ENCODE data around the gene TIAM1.

Gene TIAM1

DNA sequence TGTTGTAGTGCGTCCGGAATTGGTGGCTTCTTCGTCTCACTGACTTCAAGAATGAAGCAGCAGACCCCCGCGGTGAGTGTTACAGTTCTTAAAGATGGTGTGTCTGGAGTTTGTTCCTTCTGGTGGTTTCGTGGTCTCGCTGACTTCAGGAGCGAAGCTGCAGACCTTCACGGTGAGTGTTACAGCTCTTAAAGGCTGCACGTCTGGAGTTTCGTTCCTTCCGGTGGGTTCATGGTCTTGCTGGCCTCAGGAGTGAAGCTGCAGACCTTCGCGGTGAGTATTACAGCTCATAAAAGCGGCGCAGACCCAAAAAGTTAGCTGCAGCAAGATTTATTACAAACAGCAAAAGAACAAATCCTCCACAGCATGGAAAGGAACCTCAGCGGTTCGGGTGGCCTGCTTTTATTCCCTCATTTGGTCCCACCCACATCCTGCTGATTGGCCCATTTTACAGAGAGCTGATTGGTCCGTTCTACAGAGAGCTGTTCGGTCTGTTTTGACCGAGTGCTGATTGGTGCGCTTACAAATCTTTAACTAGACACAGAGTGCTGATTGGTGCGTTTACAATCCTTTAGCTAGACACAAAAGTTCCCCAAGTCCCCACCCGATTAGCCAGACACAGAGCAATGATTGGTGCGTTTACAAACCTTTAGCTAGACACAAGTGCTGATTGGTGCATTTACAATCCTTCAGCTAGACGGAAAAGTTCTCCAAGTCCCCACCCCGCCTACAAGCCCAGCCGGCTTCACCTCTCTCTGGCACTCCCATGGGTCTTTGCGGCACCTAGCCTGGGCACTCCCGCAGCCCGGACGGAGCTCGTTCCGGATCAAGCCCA, 256.2 kb downstream of the TIAM1 start:
- no peak for DNase-seq (ENCODE audit: low read depth)

DNA sequence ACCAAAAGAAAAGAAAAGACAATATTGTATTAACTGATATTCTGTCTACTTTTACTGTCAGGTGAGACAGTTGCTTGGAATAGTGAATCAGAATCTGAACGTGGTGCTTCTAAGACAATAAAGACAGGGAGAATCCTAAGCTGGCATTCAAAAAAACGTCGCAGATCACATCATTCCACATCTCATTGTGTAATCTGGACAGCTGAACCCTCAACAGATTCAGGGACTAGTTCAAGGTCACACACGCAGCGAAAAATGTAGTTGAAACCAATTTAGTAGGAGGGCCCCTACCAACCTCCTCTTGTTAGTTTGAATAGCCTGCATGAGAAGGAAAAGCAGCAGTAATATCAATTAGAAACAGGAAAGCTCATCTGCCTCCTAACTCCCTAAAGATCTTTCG, 259.4 kb downstream of the TIAM1 start:
- DNase-seq (ENCODE audit: low read depth), result no peak

DNA sequence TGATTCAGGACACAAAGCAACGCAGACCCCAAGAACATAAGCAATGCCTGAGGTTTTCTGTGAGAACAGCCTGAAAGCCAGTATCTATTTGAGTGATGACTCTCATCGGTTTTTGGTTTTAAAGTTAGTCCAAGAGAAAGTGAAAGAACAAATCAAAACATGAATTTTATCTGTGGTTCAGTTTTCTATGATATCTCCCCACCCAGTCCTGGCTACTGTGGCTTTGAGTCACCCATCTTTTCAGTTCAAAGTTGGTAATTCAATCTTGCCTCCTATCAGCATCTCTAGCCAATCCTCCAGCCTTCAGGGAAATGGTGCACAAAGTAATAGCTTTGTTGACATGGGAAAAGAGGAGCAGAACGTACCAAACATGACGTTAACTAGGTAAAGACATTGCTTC, 265.3 kb downstream of the TIAM1 start:
- DNase-seq (ENCODE audit: low read depth), result no peak

GRCh38 chr21:31078216-31078615, 265.8 kb downstream of the TIAM1 start:
- DNase-seq (ENCODE audit: low read depth), result no peak

DNA sequence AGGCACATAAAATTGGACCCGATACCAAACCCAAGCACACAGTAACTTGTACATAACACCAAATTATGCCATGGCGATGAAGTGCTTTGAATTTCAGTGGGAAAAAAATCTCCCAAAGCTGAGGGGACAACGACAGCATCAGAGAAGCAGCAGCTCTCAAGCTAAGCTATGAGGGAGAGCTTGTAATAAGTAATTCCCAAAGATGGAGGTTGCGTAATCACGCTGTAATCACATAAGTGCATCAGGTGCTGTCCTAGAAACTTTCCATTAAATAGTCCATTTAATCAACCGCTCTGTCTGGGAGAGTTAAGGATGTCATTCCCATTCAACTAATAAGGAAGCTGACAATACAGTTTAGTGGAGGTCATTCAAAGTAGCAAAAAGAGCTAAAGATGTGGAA, 268.2 kb downstream of the TIAM1 start:
- no peak for DNase-seq (ENCODE audit: low read depth)

- no peak for DNase-seq (ENCODE audit: low read depth)
Observed at GRCh38 chr21:31072533-31072932, 271.5 kb downstream of the TIAM1 start.
